ENCODE results near the gene SLC25A30.

SLC25A30 gene

GRCh38 chr13:45417790-45418534 lies at the start of gene SLC25A30:
Gene SLC25A30, minus strand, starts transcription at chr13:45418373. Its CDS starts 6,948 bp downstream, at chr13:45411425.
- intact Hi-C loops (cut with DNase I), result loop anchor here (5.0 kb wide), 1 partner anchor 49 kb away; no protein-coding TSS in a partner anchor
- DNase-seq, result peak; percentile 79 to 99 (median 92)

GRCh38 chr13:45466359-45466758 lies 48.2 kb upstream of the SLC25A30 start:
- intact Hi-C loops (cut with DNase I), result loop anchor here (5.0 kb wide), 1 partner anchor 49 kb away; the partner anchor contains the start of gene SLC25A30

GRCh38 chr13:45464687-45465453 lies 46.7 kb upstream of the SLC25A30 start, which contains the start of gene COG3:
Gene COG3, plus strand, starts transcription at chr13:45464939. Its CDS starts 98 bp downstream, at chr13:45465037.
- intact Hi-C loops (cut with DNase I), result loop anchor here (5.0 kb wide), 1 partner anchor 48 kb away; the partner anchor contains the start of gene SLC25A30
- DNase-seq, result peak; percentile 93 to 99 (median 94)

More at GRCh38 chr13:45466359-45466758, 48.2 kb upstream of the SLC25A30 start:
- no peak for DNase-seq

- DNase-seq, result peak in 2 of 10 donors; percentile 11 to 14
- intact Hi-C loops (cut with DNase I), result no loop called here
Observed at GRCh38 chr13:45464141-45464686, 46.0 kb upstream of the SLC25A30 start.

GRCh38 chr13:45456196-45456972 lies 38.2 kb upstream of the SLC25A30 start:
- intact Hi-C loops (cut with DNase I), result no loop called here
- DNase-seq, result no peak

- intact Hi-C loops (cut with DNase I), result no loop called here
- DNase-seq, result no peak
Observed at GRCh38 chr13:45454204-45454603, 36.0 kb upstream of the SLC25A30 start.

- intact Hi-C loops (cut with DNase I), result no loop called here
- DNase-seq, result no peak
Observed at GRCh38 chr13:45451282-45451681, 33.1 kb upstream of the SLC25A30 start.

- intact Hi-C loops (cut with DNase I), result no loop called here
- DNase-seq, result no peak
Observed at GRCh38 chr13:45448965-45449559, 30.9 kb upstream of the SLC25A30 start.

- intact Hi-C loops (cut with DNase I), result no loop called here
- DNase-seq, result no peak
Observed at GRCh38 chr13:45447050-45447661, 29.0 kb upstream of the SLC25A30 start.

- intact Hi-C loops (cut with DNase I), result no loop called here
- no peak for DNase-seq
Observed at GRCh38 chr13:45446181-45446580, 28.0 kb upstream of the SLC25A30 start.

GRCh38 chr13:45445053-45445452 lies 26.9 kb upstream of the SLC25A30 start:
- no peak for DNase-seq
- intact Hi-C loops (cut with DNase I), result no loop called here

- intact Hi-C loops (cut with DNase I), result no loop called here
- no peak for DNase-seq
Observed at GRCh38 chr13:45441633-45442032, 23.5 kb upstream of the SLC25A30 start.

- intact Hi-C loops (cut with DNase I), result no loop called here
- no peak for DNase-seq
Observed at GRCh38 chr13:45439781-45440462, 21.7 kb upstream of the SLC25A30 start.

GRCh38 chr13:45439008-45439407 lies 20.8 kb upstream of the SLC25A30 start:
- no peak for DNase-seq

GRCh38 chr13:45437947-45438346 lies 19.8 kb upstream of the SLC25A30 start:
- intact Hi-C loops (cut with DNase I), result no loop called here
- no peak for DNase-seq

More at GRCh38 chr13:45439008-45439407, 20.8 kb upstream of the SLC25A30 start:
- intact Hi-C loops (cut with DNase I), result no loop called here

GRCh38 chr13:45436953-45437352 lies 18.8 kb upstream of the SLC25A30 start:
- no peak for DNase-seq
- intact Hi-C loops (cut with DNase I), result no loop called here

GRCh38 chr13:45436332-45436731 lies 18.2 kb upstream of the SLC25A30 start:
- no peak for DNase-seq
- intact Hi-C loops (cut with DNase I), result no loop called here

GRCh38 chr13:45434556-45435371 lies 16.6 kb upstream of the SLC25A30 start:
- intact Hi-C loops (cut with DNase I), result no loop called here
- DNase-seq, result no peak
